ENCODE measurements around the gene MAST3.

Gene MAST3

DNA sequence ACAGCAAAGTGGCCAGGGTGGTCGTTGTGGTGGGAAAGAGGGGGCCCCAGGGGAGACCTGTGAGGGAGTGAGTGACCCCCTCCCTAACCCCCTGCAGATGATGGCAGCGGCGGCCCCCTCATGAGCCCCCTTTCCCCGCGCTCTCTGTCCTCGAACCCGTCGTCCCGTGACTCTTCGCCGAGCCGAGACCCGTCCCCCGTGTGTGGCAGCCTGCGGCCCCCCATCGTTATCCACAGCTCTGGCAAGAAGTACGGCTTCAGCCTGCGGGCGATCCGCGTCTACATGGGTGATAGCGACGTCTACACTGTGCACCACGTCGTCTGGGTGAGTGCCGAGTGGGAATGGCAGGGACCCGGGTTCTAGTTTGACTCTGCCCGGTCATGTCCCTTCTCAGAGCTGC lies 47.3 kb downstream of the MAST3 start:
- no peak overlapping the region for H2AFZ ChIP-seq (ENCODE audit: low read length)
- no peaks in the 10 kb centered on the region for H3K4me1 ChIP-seq (ENCODE audit: insufficient read depth, low read length, poor library complexity, severe bottlenecking)
- H3K79me2 ChIP-seq (ENCODE audit: insufficient read depth, low read length) = no peaks in the 10 kb centered on the region
- H3K4me3 ChIP-seq (ENCODE audit: low read length, poor library complexity, severe bottlenecking) = no peak overlapping the region
- H3F3A ChIP-seq (ENCODE audit: low read depth) = no peaks in the 10 kb centered on the region
- H3K36me3 ChIP-seq (ENCODE audit: insufficient read depth, low read length) = no peaks in the 10 kb centered on the region
- no peak overlapping the region for H3K4me2 ChIP-seq (ENCODE audit: low read depth, low read length, poor library complexity, severe bottlenecking)
- H3K9ac ChIP-seq (ENCODE audit: low read depth, low read length, poor library complexity, severe bottlenecking) = no peak overlapping the region
- no peaks in the 10 kb centered on the region for H3K9me3 ChIP-seq (ENCODE audit: insufficient read depth, low read depth, low read length)
- TF ChIP-seq, protein P1, sequence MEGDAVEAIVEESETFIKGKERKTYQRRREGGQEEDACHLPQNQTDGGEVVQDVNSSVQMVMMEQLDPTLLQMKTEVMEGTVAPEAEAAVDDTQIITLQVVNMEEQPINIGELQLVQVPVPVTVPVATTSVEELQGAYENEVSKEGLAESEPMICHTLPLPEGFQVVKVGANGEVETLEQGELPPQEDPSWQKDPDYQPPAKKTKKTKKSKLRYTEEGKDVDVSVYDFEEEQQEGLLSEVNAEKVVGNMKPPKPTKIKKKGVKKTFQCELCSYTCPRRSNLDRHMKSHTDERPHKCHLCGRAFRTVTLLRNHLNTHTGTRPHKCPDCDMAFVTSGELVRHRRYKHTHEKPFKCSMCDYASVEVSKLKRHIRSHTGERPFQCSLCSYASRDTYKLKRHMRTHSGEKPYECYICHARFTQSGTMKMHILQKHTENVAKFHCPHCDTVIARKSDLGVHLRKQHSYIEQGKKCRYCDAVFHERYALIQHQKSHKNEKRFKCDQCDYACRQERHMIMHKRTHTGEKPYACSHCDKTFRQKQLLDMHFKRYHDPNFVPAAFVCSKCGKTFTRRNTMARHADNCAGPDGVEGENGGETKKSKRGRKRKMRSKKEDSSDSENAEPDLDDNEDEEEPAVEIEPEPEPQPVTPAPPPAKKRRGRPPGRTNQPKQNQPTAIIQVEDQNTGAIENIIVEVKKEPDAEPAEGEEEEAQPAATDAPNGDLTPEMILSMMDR (conservative IDR thresholded peaks at IDR 0.05; ENCODE audit: low read length) = no peak
- TF ChIP-seq EZH2phosphoT487 (IDR thresholded peaks at IDR 0.05; ENCODE audit: borderline replicate concordance) = no peak
- no peaks in the 10 kb centered on the region for H3K9me2 ChIP-seq (replicated peaks; ENCODE audit: low read depth, low read length)
- no peaks in the 10 kb centered on the region for H3K27me3 ChIP-seq (ENCODE audit: insufficient read depth, low read length, poor library complexity, severe bottlenecking)
- H4K20me1 ChIP-seq (ENCODE audit: insufficient read depth, low read length, poor library complexity, severe bottlenecking) = no peaks in the 10 kb centered on the region

GRCh38 chr19:18145391-18145999 lies 47.9 kb downstream of the MAST3 start:
- Histone ChIP-seq H3K4me3 (ENCODE audit: low read length, poor library complexity, severe bottlenecking) (no peak overlapping the region), H3K9me2 (replicated peaks; ENCODE audit: low read depth, low read length) (no peaks in the 10 kb centered on the region), H3K79me2 (ENCODE audit: insufficient read depth, low read length) (no peaks in the 10 kb centered on the region), H3K27me3 (ENCODE audit: insufficient read depth, low read length, poor library complexity, severe bottlenecking) (no peaks in the 10 kb centered on the region), H3F3A (ENCODE audit: low read depth) (no peaks in the 10 kb centered on the region), H3K9me3 (ENCODE audit: insufficient read depth, low read depth, low read length) (no peaks in the 10 kb centered on the region), H3K4me1 (ENCODE audit: insufficient read depth, low read length, poor library complexity, severe bottlenecking) (no peaks in the 10 kb centered on the region), H3K36me3 (ENCODE audit: insufficient read depth, low read length) (no peaks in the 10 kb centered on the region), H3K9ac (ENCODE audit: low read depth, low read length, poor library complexity, severe bottlenecking) (no peak overlapping the region), H2AFZ (ENCODE audit: low read length) (no peak overlapping the region), H3K4me2 (ENCODE audit: low read depth, low read length, poor library complexity, severe bottlenecking) (no peak overlapping the region), H4K20me1 (ENCODE audit: insufficient read depth, low read length, poor library complexity, severe bottlenecking) (no peaks in the 10 kb centered on the region)
- TF ChIP-seq EZH2phosphoT487 (IDR thresholded peaks at IDR 0.05; ENCODE audit: borderline replicate concordance) = no peak
- TF ChIP-seq, protein P1 (conservative IDR thresholded peaks at IDR 0.05; ENCODE audit: low read length) = no peak

GRCh38 chr19:18147396-18147795 lies 49.8 kb downstream of the MAST3 start:
- H3K4me3 ChIP-seq (ENCODE audit: low read length, poor library complexity, severe bottlenecking) = no peak overlapping the region
- H3K9me3 ChIP-seq (ENCODE audit: insufficient read depth, low read depth, low read length) = no peaks in the 10 kb centered on the region
- H3F3A ChIP-seq (ENCODE audit: low read depth) = peaks cover 4% of the 10 kb centered on the region; the same call in 1 of the 2 replicates
- no peak overlapping the region for H3K9ac ChIP-seq (ENCODE audit: low read depth, low read length, poor library complexity, severe bottlenecking)
- H3K9me2 ChIP-seq (replicated peaks; ENCODE audit: low read depth, low read length) = no peaks in the 10 kb centered on the region
- TF ChIP-seq, protein P1 (conservative IDR thresholded peaks at IDR 0.05; ENCODE audit: low read length) = no peak
- TF ChIP-seq EZH2phosphoT487 (IDR thresholded peaks at IDR 0.05; ENCODE audit: borderline replicate concordance) = no peak
- H3K4me1 ChIP-seq (ENCODE audit: insufficient read depth, low read length, poor library complexity, severe bottlenecking) = peaks cover 9% of the 10 kb centered on the region
- no peaks in the 10 kb centered on the region for H3K27me3 ChIP-seq (ENCODE audit: insufficient read depth, low read length, poor library complexity, severe bottlenecking)
- no peaks in the 10 kb centered on the region for H4K20me1 ChIP-seq (ENCODE audit: insufficient read depth, low read length, poor library complexity, severe bottlenecking)
- no peaks in the 10 kb centered on the region for H3K79me2 ChIP-seq (ENCODE audit: insufficient read depth, low read length)
- H3K36me3 ChIP-seq (ENCODE audit: insufficient read depth, low read length) = no peaks in the 10 kb centered on the region
- H2AFZ ChIP-seq (ENCODE audit: low read length) = no peak overlapping the region
- no peak overlapping the region for H3K4me2 ChIP-seq (ENCODE audit: low read depth, low read length, poor library complexity, severe bottlenecking)
